GM12875 (cell line): Measurements from ENCODE around the gene ACOT7.

Source experiments
- H3K4me3 ChIP-seq: one replicate; pipeline ENCODE4 v1.5.1; 2011; ENCODE audit warnings: low read depth, low read length, control low read depth
- CTCF ChIP-seq: IDR thresholded peaks from 2 replicates; pipeline ENCODE4 v1.5.1; 2011; ENCODE audit warnings: low read depth, mild to moderate bottlenecking, control low read depth, inconsistent platforms, low read length, moderate library complexity, borderline replicate concordance; ENCODE audit not compliant: insufficient read depth

Gene ACOT7

DNA sequence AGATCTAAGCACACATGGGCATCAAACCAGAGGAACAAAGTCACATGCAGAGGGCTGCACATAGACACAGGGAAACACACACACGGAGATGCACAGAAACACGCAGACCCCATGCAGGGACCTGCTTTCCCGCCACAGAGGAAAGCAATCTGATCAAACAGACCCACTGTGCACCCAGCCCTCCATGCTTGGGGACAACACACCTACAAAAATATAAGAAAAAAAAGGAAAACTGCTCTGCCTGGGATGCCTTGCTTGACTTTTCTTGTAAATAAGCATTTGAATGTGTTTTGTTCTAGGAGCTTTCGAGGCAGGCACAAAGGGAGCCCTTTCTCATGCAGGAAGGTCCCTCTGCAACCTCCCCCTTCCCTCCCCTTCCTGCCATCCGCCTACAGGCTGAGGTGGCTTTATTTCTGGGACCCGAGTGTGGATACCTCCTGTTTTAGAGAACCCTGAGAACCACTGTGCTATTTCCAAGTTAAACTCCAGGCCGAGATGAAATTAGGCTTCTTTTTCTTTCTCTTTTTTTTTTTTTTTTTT, 154.3 kb downstream of the ACOT7 start:
- H3K4me3 ChIP-seq, result no peak overlapping the region
- no peak for TF ChIP-seq CTCF

- no peak for TF ChIP-seq CTCF
- no peak overlapping the region for H3K4me3 ChIP-seq
These were observed 156.5 kb downstream of the ACOT7 start for GRCh38 chr1:6237093-6237492.

- peak overlapping the region; percentile 96 for H3K4me3 ChIP-seq
- no peak for TF ChIP-seq CTCF
These were observed 158.3 kb downstream of the ACOT7 start for GRCh38 chr1:6235296-6235677.

DNA sequence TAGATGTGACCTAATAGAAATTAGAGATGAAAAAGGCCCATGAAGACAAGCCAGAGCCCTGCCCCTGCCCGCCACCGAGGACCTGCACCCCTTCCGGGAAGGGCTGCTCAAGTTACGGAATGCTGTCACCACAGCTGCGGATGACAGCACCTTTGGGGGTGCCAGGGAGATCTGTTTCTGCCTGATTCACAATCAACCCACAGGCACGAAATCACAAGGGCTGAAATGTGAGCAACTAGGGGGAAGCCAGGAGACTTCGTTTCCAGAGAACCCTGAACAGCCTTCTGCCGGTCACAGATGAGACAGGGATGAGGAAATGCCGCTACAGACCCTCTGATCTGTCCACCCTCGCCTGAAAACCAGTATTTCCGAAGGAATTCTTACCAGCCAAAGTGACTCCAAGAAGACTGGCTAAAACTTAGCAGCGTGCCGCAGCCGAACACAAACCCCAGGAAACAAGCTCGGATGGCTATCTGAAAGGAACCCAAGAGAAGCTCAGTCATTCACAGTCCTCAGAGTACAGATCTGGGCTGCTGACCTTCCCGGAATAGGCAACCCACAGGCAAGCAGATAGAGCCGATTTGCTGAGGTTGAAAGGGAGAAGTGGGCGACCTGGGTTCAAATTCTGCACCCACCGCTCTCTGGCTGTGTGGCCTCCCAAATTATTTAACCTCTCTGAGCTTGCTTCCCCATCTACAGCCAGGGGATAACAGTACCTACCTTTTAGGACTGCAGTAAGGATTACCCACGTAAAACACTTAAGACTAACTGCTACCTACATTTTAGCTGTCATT, 158.9 kb downstream of the ACOT7 start:
- peak overlapping the region; percentile 96 for H3K4me3 ChIP-seq
- no peak for TF ChIP-seq CTCF

- no peak overlapping the region for H3K4me3 ChIP-seq
- TF ChIP-seq CTCF, result no peak
These were observed 160.2 kb downstream of the ACOT7 start for GRCh38 chr1:6233376-6233775.

GRCh38 chr1:6225651-6226050, 167.9 kb downstream of the ACOT7 start:
- H3K4me3 ChIP-seq, result no peak overlapping the region
- TF ChIP-seq CTCF, result no peak

DNA sequence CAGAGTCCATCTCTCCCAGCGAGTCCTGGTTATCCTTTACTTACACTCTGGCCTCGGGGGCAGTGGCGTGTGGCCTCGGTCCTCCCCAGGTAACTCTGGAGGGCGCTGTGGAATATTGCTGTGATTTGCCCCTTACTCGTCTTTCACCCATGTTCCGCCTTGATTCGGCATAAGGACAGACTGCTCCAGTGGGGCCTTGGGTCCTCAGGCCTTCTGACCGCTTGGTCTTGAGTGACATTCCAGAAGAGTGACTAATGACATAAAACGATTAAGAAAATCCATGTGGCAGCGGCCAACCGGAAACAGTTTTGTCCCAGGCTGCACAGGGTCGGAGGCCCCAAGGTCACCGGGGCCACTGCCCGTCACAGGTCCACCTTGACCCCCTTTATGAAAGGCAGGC, 168.8 kb downstream of the ACOT7 start:
- no peak overlapping the region for H3K4me3 ChIP-seq
- TF ChIP-seq CTCF, result no peak
